Activated CD8-positive, alpha-beta memory T cell treated with anti-CD3 and anti-CD28 coated beads, Interleukin-2, amount 50 U/mL, for 24 hours (primary cell): ENCODE measurements around the gene GALR3.
"Not testable (repeated sequence)": the region's sequence is repeated elsewhere in the genome, so short reads cannot be mapped to it uniquely, and the experiment has no call there.

Source experiments
- DNase-seq: peaks from one replicate; pipeline ENCODE4 v3.0.0-alpha.2; 2020; ENCODE audit errors: extremely low read depth

GALR3 gene, protein sequence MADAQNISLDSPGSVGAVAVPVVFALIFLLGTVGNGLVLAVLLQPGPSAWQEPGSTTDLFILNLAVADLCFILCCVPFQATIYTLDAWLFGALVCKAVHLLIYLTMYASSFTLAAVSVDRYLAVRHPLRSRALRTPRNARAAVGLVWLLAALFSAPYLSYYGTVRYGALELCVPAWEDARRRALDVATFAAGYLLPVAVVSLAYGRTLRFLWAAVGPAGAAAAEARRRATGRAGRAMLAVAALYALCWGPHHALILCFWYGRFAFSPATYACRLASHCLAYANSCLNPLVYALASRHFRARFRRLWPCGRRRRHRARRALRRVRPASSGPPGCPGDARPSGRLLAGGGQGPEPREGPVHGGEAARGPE

DNA sequence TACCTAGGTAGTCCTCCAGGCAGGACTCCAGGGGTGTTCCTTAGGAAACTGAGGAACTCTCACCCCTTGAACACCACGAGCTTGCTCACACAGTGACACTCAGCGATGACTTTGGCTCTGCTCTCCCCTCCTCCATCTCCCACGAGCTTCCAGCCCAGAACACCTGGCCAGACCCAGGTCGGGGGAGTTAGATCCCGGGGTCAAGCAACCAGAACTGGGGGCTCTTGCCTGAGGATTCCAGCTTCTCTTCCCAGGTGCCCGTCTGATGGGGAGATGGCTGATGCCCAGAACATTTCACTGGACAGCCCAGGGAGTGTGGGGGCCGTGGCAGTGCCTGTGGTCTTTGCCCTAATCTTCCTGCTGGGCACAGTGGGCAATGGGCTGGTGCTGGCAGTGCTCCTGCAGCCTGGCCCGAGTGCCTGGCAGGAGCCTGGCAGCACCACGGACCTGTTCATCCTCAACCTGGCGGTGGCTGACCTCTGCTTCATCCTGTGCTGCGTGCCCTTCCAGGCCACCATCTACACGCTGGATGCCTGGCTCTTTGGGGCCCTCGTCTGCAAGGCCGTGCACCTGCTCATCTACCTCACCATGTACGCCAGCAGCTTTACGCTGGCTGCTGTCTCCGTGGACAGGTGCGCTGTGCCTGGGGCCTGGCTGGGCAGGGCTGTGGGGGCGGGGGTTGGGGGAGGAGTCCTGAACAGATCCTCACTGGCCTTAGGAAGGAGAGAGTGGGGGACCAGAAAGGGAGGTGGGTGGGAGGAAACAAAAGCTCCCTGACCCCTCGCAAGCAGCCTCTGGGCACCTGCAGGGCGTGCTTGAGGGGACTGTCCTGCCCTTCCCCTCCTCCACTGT is at the start of gene GALR3:
TSS of gene GALR3 (plus strand) at position 249 of the 852 bp plus-strand sequence. CDS start at position 274, 25 bp downstream.
- DNase-seq = no peak

DNA sequence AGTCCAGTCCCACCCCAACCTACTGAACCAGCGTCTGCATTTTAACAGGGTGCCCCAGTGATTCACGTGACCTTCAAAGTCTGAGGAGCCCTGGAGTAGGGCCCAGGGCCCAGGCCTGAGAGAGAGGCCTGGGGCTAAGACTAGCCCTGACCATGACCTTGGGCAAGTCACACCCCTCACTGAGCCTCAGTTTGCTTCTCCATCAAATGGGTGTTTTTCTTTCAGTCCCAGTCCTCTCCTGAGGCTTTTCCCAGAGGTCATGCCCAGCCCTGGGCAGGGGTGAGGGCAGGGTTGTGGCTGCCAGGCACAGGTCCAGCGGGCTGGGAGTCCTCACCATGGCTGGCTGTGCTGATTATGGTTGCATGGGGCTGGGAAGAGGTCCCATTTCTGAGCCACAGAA is 48.5 kb upstream of the GALR3 start:
- no peak for DNase-seq

GRCh38 chr22:37775785-37776638 is 47.2 kb upstream of the GALR3 start:
- DNase-seq = no peak

GRCh38 chr22:37776639-37777005 is 46.6 kb upstream of the GALR3 start:
- no peak for DNase-seq

DNA sequence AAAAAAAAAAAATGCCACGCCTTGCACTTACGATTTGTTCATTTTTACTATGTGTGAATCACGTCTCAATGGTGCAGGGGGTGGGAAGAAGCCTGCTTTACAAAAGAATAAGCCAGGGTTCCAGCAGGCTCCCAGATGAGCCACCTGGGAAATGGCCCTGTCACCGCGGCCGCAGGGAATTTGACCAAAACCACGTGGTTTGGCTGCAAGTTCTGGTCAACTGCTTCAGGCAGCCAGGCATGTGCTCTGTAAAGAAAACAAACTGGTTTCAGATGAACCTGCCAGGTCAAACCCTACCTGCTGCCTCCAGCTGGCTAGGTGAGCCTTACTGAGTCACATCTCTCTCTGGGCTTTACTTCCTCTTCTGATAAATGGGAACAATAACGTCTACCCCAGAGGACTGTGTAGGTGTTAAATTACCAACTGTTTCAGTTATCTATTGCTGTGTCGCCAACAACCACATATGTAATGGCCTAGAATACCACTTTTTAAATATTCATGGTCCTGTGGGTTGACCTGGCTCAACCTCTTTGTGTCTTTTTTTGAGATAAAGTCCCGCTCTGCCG is 46.0 kb upstream of the GALR3 start:
- DNase-seq = no peak

DNA sequence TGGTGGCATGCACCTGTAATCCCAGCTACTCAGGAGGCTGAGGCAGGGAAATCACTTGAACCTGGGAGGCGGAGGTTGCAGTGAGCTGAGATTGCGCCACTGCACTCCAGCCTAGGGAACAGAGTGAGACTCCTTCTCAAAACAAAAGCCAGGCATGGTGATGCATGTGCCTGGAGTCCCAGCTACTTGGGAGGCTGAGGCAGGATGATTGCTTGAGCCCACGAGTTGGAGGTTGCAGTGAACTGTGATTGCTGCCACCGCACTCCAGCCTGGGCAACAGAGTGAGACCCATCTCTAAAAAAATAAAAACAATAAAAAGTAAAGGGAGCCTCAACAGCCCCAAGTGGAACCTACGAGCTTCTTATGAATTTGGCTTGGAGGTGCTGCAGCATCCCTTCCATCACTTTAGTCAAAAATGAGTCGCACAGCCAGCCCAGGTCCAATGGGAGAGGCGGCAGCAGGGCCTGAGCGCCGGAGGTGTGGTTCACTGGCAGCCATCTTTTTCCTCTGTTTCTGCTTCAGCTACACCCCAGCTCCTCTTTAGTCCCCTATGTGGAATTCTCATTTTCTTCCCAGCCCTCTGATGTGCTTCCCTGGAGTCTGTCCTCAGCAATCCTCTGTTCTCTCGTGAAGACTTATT is 44.7 kb upstream of the GALR3 start:
- DNase-seq = no peak

GRCh38 chr22:37781434-37782059 is 41.6 kb upstream of the GALR3 start:
- DNase-seq = no peak

DNA sequence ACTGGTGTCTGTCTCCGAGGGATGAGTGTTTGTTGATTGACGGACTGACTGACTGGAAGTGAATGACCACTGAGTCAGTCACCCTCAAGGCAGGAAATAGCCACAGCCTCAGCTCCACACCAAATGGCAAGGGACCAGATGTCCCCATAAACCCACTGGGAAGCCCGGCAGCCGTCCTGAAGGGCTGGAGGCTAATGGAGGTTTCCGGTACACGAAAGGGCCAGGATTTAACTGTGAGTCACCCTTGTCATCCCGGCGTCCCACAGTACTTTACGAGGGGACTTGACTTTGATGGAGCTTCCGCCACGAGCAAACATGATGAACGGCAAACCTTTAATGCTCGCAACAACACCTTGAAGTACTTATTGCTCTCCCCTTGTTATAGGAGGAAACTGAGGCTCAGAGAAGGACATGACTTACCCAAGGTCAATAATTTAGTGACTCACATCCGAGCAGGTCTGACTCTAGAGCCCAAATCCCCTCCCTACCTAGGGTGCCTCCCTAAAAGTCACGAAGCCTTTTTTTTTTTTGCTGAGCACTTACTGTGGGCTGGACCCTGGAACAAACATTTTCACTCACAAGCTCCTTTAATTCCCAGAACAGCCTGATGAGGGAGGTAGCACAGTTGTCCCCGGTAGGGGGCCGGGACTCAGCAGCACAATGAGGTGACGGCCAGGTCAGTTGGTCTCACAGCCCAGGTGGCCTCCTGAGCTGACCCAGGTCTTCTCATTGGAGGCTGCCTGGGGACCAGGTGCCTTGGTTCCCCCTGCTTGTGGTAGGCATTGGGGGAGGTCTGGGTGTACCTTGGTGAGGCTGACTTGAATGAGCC is 40.6 kb upstream of the GALR3 start:
- no peak for DNase-seq

DNA sequence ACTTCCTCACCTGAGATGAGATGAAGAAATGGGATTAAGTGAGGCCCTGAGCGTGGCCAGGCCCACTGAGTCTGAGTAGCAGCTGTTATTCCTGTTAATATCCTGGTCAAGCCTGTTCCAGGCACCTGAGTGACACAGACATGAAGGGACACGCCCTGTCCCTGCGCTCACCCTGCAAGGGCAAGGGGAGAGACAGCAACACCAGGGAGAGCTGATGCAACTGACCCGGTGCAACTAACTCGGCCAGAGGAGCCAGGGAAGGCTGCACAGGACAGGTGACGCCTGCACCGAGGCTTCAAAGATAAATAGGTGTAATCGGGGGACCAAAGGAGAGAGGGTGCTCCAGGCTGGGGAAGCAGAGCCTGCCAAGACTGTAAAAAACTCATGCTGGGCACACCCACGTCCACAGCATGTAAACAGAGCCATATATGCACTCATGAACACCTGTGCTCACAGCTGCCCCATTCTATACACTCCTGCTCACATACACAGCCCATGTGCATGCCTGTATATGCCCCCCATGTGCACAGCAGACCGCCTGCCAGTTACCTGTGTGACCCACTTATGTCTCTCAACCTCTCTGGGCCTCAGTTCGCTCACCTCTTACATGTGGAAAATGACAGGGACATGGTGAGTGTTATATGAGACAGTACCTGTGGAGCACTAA is 38.2 kb upstream of the GALR3 start:
- no peak for DNase-seq

- no peak for DNase-seq
Measured at GRCh38 chr22:37790234-37790633, 32.9 kb upstream of the GALR3 start.

- DNase-seq = no peak
Measured at GRCh38 chr22:37792494-37792893, 30.7 kb upstream of the GALR3 start.

DNA sequence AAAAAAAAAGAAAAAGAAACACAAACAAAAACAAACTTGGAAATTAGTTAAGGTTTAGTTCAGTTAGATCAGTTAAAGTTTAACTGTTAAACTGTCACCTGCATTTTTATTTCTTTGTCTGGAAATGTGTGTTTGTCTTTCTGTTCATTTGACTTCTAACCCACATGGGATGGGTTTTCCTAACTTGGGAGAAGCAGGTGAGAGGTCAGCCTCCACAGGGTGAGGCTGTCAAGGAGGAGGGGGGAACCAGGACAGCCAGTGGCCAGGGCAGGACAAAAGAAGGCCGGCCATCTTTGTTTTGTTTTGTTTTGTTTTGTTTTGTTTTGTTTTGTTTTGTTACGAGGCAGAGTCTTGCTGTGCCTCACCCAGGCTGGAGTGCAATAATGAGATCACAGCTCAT is 28.8 kb upstream of the GALR3 start:
- DNase-seq = no peak

GRCh38 chr22:37796079-37796478 is 27.1 kb upstream of the GALR3 start:
- DNase-seq = no peak

GRCh38 chr22:37797259-37797658 is 25.9 kb upstream of the GALR3 start:
- DNase-seq = not testable (repeated sequence)

- DNase-seq = no peak
Measured at GRCh38 chr22:37797874-37798500, 25.2 kb upstream of the GALR3 start.

DNA sequence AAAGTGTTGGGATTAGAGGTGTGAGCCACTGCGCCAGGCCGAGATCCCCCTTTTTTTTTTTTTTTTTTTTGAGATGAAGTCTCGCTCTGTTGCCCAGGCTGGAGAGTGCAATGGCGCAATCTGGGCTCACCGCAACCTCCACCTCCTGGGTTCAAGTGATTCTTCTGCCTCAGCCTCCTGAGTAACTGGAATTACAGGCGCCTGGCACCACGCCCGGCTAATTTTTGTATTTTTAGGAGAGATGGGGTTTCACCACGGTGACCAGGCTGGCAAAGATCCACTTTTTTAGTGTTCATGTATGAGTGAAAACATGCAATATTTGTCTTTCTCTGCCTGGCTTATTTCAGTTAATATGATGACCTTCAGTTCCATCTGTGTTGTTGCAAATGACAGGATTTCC is 23.2 kb upstream of the GALR3 start:
- DNase-seq = not testable (repeated sequence)

DNA sequence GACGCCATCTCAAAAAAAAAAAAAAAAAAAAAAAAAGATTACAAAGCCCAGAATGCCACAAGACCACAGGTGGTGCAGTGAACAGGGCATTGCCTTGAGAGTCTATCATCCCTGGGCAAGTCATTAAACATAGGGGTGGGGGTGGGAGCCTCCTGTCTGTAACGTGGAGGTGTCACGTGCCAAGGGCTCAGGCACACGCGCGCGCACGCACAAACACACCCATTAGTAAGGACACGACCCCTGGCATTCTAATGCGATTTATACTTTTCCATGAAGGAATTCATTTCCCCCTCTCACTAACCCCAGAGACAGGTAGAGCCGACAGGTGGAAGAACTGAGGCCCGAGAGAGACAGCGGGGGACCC is 21.3 kb upstream of the GALR3 start:
- DNase-seq = no peak

DNA sequence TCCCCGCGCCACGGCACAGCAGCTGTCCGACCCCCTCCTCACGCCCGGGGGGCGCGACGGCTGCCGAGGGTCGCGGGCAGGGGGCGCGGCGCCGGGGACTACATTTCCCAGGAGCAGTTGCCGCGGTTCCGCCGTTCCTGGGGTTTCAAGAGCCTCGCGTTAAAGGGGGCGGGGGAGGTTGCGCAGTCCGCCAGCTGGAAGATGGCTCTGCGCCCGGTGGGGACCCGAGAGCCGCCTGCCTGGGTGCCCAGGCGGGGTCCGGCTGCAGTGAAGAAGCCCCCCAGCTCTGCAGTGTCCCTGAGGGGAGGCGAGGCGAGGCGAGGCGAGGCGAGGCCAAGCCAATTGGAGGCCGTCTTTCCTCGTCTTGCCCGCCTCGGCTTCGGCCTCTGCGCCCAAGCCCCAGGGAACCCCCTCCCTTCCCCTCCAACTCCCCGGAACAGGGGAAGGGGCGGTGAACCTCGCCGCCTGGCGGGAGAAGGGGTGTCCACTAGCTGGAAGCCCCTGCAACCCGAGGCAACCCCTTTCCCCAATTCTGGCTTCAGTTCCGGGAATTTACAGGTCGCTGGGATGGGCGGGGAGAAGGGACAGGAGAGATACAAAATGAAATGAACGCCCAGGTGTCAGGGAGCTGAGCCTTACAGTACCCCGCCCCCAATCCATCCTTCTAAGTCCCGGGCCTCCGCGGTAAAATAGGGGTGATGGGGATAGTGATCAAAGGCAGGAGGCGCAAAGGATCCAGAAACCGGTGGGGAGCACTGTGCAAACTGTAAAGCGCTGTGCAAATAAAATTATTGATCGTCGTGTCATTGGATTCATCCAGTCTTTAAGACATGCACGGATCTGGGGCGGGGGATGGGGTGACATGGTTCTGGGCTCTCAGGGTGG is 20.6 kb upstream of the GALR3 start:
- DNase-seq = no peak
